Mucosa of descending colon (tissue), 3 donors: Measurements from ENCODE around the gene HDGF. TPM values are rescaled to one million over a fixed set of nuclear protein-coding genes. Genes with fewer than 3 reads are reported as not detected.

ENCODE experiments used
- ATAC-seq: fragments of 200-7000 bp; cut with Tn5 transposase; one replicate; pipeline ENCODE4 v1.9.1; 2020; ENCODE audit warnings: mild to moderate bottlenecking, moderate library complexity
- DNase-seq, 3 donors: peaks; one replicate each; pipeline ENCODE4 v3.0.0-alpha.2; 2020
- H3K36me3 ChIP-seq: fragments of 200-600 bp; one replicate; pipeline ENCODE4 v1.8.0; 2021; ENCODE audit warnings: low read depth, mild to moderate bottlenecking
- H3K4me1 ChIP-seq: fragments of 200-600 bp; one replicate; pipeline ENCODE4 v1.8.0; 2021; ENCODE audit warnings: low read depth, mild to moderate bottlenecking
- H3K4me3 ChIP-seq: fragments of 200-600 bp; one replicate; pipeline ENCODE4 v1.8.0; 2021; ENCODE audit warnings: mild to moderate bottlenecking
- H3K9me3 ChIP-seq: fragments of 200-600 bp; one replicate; pipeline ENCODE4 v1.8.0; 2021; ENCODE audit warnings: mild to moderate bottlenecking
- intact Hi-C, 2 donors: fragments of 100-400 bp; cut with DNase I in 1 of 2; cut with micrococcal nuclease in 1 of 2; formaldehyde crosslinking; loops; one replicate each; pipeline versions ENCODE4 v1.11.0 to v1.11.1; 2022; cut with DNase I, micrococcal nuclease
- total RNA-seq, 3 donors: library from RNA; stranded (reverse); fragmentation: NEBNext Ultra II Directional in 2 of 3; extraction: Animal tissue kit (Norgen Biotek cat#: 25700) in 2 of 3; gene quantifications; one replicate each; pipeline versions ENCODE4 v1.2.1 to v1.2.4, GENCODE V29; 2021 to 2023
- TF ChIP-seq, protein P1 (sequence below): fragments of 200-600 bp; IDR thresholded peaks from one replicate; pipeline ENCODE4 v1.8.0; 2022; ENCODE audit warnings: antibody characterized with exemption, mild to moderate bottlenecking
- donor health status: DM: no; HTN: no; CAD: no; lungs with moderate emphysema.
- donor health status: DM: no; HTN: no; CAD: no.
- donor health status: DM: no; HTN: yes; CAD: no.

HDGF gene
- total RNA-seq, 3 donors from 2014 or later = 196 to 264 (median 221) TPM

DNA sequence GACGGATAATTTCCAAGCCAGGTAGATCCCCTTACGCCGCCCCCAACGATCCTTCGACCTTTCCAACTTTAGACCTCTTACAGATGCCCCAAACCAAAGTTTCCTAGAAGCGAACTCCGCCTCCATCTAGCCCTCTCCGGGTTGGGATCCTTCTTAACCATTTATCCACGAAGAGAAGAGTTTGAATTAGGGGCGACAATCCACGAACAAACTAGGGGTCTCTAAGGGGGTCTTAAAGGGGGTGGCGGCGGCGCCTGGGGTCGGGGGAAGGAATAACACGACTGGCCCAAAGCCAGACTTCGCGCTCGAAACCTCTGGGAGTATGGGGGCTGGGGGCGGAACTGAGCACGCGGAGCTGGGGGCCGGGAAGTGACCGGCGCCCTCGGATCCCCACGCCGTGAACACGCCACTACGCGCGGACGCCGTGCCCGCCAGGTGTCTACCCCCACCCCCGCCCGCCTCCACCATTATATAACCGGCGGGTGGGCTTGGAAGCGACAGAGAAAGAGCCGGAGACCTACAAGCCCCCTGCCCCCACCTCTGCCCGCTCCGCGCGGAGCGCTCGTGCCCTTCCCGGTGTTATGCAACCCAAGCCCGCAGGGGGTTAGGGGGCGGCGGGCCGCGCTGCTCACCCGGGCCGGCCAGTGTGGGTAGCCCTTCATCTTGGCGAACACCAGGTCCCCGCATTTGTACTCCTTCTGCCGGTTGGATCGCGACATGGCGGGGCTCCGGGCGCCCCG lies 594 bp downstream of the HDGF start:
- DNase-seq (peak; percentile 59 to 80 (median 78)), ATAC-seq (no peak)
- no peaks in the 10 kb centered on the region for H3K9me3 ChIP-seq
- H3K4me1 ChIP-seq = peaks cover 47% of the 10 kb centered on the region
- TF ChIP-seq, protein P1, sequence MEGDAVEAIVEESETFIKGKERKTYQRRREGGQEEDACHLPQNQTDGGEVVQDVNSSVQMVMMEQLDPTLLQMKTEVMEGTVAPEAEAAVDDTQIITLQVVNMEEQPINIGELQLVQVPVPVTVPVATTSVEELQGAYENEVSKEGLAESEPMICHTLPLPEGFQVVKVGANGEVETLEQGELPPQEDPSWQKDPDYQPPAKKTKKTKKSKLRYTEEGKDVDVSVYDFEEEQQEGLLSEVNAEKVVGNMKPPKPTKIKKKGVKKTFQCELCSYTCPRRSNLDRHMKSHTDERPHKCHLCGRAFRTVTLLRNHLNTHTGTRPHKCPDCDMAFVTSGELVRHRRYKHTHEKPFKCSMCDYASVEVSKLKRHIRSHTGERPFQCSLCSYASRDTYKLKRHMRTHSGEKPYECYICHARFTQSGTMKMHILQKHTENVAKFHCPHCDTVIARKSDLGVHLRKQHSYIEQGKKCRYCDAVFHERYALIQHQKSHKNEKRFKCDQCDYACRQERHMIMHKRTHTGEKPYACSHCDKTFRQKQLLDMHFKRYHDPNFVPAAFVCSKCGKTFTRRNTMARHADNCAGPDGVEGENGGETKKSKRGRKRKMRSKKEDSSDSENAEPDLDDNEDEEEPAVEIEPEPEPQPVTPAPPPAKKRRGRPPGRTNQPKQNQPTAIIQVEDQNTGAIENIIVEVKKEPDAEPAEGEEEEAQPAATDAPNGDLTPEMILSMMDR = no peak
- intact Hi-C loops = no loop called here
- no peaks in the 10 kb centered on the region for H3K36me3 ChIP-seq
- peak overlapping the region; percentile 97 for H3K4me3 ChIP-seq

DNA sequence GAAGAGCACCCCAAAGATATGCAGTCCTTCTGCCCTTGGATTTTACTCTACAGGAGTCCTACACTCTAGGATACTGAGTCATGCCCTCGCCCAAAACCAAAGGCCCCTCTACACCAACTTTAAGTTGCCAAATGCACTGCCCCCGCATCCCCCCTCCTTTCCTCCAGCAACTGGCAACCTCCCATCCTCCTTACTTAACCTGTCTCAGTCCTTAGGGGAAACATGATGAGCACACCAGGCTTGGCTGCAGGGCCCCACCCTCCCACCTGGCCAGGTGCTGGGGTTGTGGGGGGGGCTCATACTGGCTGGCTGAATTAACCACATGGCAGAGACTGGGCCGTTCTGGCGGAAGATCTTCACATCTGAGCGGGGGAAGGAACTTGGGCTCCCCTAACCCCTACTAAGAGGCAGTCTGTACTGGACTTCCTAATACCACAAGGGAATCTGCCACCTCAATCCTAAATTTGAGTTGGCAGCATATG lies 1.2 kb downstream of the HDGF start:
- ATAC-seq = peak; percentile 30
- TF ChIP-seq, protein P1 = no peak
- peaks cover 52% of the 10 kb centered on the region for H3K4me1 ChIP-seq
- H3K36me3 ChIP-seq = no peaks in the 10 kb centered on the region
- DNase-seq = peak; percentile 73 to 82 (median 80)
- peak overlapping the region; percentile 97 for H3K4me3 ChIP-seq
- no peaks in the 10 kb centered on the region for H3K9me3 ChIP-seq
- intact Hi-C loops = no loop called here

DNA sequence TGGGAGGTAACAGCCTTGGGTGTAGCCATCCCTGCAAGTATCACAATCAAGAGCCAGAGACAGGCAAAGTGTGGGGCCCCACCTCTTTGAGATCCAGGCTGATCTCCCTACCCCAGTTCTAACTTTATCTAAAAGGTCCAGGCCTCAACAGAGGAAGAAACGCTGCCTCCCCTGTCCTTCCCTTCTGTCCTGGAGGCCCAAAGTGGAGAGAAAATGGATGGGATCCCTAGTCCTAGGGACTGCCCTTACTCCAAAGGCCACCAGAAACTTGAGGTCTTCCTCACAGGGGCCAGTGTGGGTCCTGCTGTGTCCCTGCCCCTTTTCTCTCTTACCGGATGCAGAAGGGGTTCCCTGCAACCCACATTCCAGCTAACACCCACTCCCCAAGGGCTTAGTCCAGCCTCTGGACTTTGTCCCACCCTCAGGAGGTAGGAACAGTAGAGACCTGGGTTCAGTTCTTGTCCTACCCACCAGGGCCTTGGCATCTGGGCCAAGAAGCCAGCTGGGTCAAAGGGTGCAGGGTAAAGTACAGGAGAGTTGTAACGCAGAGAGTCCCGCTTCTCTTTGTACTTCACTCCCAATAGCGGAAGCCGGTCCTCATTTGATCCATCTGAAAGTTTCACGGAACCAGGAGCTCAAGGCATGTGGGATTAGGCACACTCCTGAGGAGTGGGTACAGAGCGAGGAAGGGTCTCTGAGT lies 1.9 kb downstream of the HDGF start:
- TF ChIP-seq, protein P1 = no peak
- Histone ChIP-seq H3K4me3 (no peak overlapping the region), H3K36me3 (peaks cover 5% of the 10 kb centered on the region), H3K4me1 (peaks cover 52% of the 10 kb centered on the region), H3K9me3 (no peaks in the 10 kb centered on the region)
- DNase-seq (peak; percentile 65 to 81 (median 74)), ATAC-seq (peak; percentile 42)
- intact Hi-C loops = no loop called here

DNA sequence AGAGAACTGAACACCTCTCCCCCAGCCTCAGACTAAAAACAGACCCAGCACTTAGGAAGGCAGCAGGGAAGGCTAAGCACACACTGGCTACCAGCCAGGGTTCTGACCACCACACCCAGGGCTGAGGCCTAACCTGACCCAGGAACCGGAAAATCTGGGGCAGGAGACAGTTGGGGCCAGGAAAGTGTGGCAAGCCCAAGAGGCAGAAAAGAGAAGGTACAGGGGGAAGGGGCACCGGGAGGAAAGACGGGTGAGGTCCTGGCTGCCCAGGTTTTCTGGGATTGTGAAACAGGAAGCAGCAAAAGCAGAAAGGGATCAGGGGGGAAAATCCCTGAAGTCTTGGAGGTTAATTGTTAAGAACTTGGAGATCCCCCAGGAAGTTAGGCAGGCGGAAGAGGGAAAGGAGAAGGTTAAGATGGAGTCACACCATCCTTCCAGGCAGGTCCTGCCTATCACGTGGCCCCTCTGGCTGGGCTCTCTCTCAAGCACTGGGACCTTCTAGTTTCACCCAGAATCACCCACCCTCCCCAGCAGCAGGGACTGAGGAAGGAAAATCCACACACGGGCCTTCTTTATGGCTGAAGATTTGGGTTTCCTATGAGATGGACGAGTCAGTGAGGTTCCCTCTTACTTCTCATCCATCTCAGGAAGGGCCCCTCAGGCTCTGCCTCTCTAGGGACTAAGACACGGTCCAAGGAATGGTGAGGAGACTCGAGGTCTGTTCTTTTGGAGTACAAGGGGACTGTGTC lies 2.6 kb downstream of the HDGF start:
- TF ChIP-seq, protein P1 = no peak
- intact Hi-C loops = no loop called here
- peaks cover 52% of the 10 kb centered on the region for H3K4me1 ChIP-seq
- ATAC-seq = peak; percentile 40
- H3K36me3 ChIP-seq = peaks cover 7% of the 10 kb centered on the region
- DNase-seq = peak; percentile 77 to 83 (median 77)
- no peaks in the 10 kb centered on the region for H3K9me3 ChIP-seq
- no peak overlapping the region for H3K4me3 ChIP-seq

DNA sequence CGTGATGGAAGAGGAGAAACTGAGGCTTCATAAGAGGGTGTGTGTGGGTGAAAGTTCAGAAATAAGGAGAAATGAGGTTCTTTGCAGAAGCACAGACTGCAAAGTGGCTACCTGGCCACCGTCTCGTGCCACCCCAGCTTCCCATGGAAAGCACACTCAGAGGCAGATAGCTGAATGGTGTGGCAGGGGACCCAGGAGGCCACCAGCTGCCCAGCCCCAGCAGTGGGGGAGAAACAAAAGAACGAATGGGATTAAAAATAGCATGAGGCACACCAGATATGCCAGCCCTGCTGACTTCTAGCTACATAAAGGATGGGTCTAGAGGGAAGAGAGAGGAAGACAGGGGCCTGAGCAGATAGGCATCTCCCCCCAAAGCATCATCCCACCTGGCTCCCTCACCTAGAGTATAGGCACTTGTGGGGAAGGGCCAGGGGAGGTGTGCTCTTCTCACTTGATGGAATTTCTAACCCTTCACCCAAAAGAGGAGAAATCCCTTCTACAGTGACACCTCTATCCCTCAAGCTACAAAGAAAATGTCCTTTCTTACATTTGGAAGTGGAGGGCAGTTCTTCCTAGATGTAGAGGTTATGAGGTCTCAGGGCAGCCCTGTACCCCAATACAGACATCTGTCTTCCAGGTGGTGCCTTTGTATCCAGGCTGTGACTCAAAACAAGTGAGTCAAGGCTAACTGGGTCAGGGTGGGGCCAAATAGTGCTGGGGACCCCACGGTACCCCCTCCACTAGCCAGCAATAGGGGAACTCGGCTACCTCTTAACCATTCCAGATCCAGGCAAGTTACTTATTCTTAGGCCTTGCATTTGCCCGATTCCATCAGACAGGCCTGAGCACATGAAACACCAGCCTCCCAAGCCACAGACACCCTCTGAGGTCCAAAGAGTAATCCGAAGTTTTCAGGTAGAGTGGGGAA lies 3.5 kb downstream of the HDGF start:
- TF ChIP-seq, protein P1 = no peak
- DNase-seq (no peak), ATAC-seq (no peak)
- Histone ChIP-seq H3K9me3 (no peaks in the 10 kb centered on the region), H3K4me3 (no peak overlapping the region), H3K4me1 (peaks cover 48% of the 10 kb centered on the region), H3K36me3 (peaks cover 7% of the 10 kb centered on the region)
- intact Hi-C loops = no loop called here
